HEK293T (cell line): Measurements from ENCODE around the gene EFHC2.
"Not testable (repeated sequence)": the region's sequence is repeated elsewhere in the genome, so short reads cannot be mapped to it uniquely, and the experiment has no call there.

ENCODE experiments used
- CTCF ChIA-PET: fragments of 350-600 bp; formaldehyde crosslinking; extraction: SDS; loops from one replicate; lab custom pipeline; 2021; ENCODE audit warnings: antibody characterized with exemption, inconsistent platforms; lab: Yijun Ruan, JAX
- POLR2A ChIA-PET: fragments of 350-600 bp; formaldehyde crosslinking; extraction: SDS; loops from one replicate; lab custom pipeline; 2020; ENCODE audit warnings: antibody characterized with exemption, inconsistent platforms; lab: Yijun Ruan, JAX
- DNase-seq: peaks from one replicate; pipeline ENCODE4 v3.0.0; 2012; ENCODE audit warnings: mixed read lengths; ENCODE audit errors: extremely low spot score
- ARNT ChIP-seq: fragments of 450-650 bp; IDR thresholded peaks from 2 replicates; pipeline ENCODE4 v1.6.1; 2017; ENCODE audit warnings: mild to moderate bottlenecking
- BHLHE40 ChIP-seq: fragments of 450-650 bp; IDR thresholded peaks from 2 replicates; pipeline ENCODE4 v1.6.1; 2016; ENCODE audit warnings: mild to moderate bottlenecking, moderate library complexity, borderline replicate concordance
- CTBP1 ChIP-seq: fragments of 450-650 bp; IDR thresholded peaks from 2 replicates; pipeline ENCODE4 v1.6.1; 2016; ENCODE audit warnings: borderline replicate concordance
- ELF4 ChIP-seq: fragments of 450-650 bp; IDR thresholded peaks from 2 replicates; pipeline ENCODE4 v1.6.1; 2017; ENCODE audit warnings: antibody characterized with exemption
- FOXA1 ChIP-seq: fragments of 450-650 bp; IDR thresholded peaks from 2 replicates; pipeline ENCODE4 v1.6.1; 2016; ENCODE audit warnings: mild to moderate bottlenecking
- FOXK2 ChIP-seq: fragments of 450-650 bp; IDR thresholded peaks from 2 replicates; pipeline ENCODE4 v1.6.1; 2016; ENCODE audit warnings: mild to moderate bottlenecking
- FOXM1 ChIP-seq: fragments of 450-650 bp; IDR thresholded peaks from 2 replicates; pipeline ENCODE4 v1.6.1; 2017; ENCODE audit warnings: mild to moderate bottlenecking, borderline replicate concordance
- HDGF ChIP-seq: fragments of 450-650 bp; IDR thresholded peaks from 2 replicates; pipeline ENCODE4 v1.6.1; 2017; ENCODE audit warnings: antibody characterized with exemption, borderline replicate concordance
- L3MBTL2 ChIP-seq: fragments of 450-650 bp; conservative IDR thresholded peaks from 2 replicates; pipeline ENCODE4 v1.6.1; 2016; ENCODE audit warnings: mild to moderate bottlenecking
- LEF1 ChIP-seq: fragments of 450-650 bp; IDR thresholded peaks from 2 replicates; pipeline ENCODE4 v1.6.1; 2017; ENCODE audit warnings: mild to moderate bottlenecking, borderline replicate concordance
- NFRKB ChIP-seq: fragments of 450-650 bp; IDR thresholded peaks from 2 replicates; pipeline ENCODE4 v1.6.1; 2016; ENCODE audit warnings: mild to moderate bottlenecking, moderate library complexity
- SP1 ChIP-seq: fragments of 450-650 bp; IDR thresholded peaks from 2 replicates; pipeline ENCODE4 v1.6.1; 2017
- SUZ12 ChIP-seq: fragments of 450-650 bp; IDR thresholded peaks from 2 replicates; pipeline ENCODE4 v1.6.1; 2016; ENCODE audit warnings: mild to moderate bottlenecking
- TARDBP ChIP-seq: fragments of 450-650 bp; IDR thresholded peaks from 2 replicates; pipeline ENCODE4 v1.6.1; 2016
- ZNF384 ChIP-seq: fragments of 450-650 bp; IDR thresholded peaks from 2 replicates; pipeline ENCODE4 v1.6.1; 2016
- TF ChIP-seq, protein P1 (sequence below): fragments of 450-650 bp; IDR thresholded peaks from 2 replicates; pipeline ENCODE4 v1.6.1; 2016

Gene EFHC2

GRCh38 chrX:44218465-44218864, 125.0 kb downstream of the EFHC2 start:
- ChIA-PET CTCF (no interaction called here), POLR2A (no interaction called here)
- TF ChIP-seq FOXK2 (no peak), TARDBP (no peak), ZNF384 (no peak), L3MBTL2 (no peak), LEF1 (no peak)
- TF ChIP-seq, protein P1, sequence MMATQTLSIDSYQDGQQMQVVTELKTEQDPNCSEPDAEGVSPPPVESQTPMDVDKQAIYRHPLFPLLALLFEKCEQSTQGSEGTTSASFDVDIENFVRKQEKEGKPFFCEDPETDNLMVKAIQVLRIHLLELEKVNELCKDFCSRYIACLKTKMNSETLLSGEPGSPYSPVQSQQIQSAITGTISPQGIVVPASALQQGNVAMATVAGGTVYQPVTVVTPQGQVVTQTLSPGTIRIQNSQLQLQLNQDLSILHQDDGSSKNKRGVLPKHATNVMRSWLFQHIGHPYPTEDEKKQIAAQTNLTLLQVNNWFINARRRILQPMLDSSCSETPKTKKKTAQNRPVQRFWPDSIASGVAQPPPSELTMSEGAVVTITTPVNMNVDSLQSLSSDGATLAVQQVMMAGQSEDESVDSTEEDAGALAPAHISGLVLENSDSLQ, result no peak
- DNase-seq, result no peak

DNA sequence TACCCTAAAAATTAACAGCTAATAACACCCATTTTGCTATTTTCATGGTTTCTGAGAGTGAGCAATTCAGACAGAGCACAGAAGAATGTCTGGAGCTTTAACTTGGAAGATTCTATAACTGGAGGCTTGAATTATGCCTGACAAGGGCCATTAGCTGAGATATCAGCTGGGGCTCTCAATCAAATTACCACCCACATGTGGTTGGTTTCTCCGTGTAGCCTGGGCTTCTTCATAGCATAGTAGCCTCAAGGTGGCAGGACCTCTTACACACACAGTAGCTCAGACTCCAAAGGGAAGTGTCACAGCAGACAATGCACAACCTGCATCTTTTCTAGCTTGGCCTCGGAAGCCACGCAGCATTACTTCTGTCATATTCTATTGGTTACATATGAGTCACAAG, 127.3 kb downstream of the EFHC2 start:
- CTCF ChIA-PET, result no interaction called here
- POLR2A ChIA-PET, result no interaction called here
- DNase-seq, result no peak
- TF ChIP-seq ARNT (no peak), BHLHE40 (no peak), SP1 (no peak)

GRCh38 chrX:44203791-44204190, 139.7 kb downstream of the EFHC2 start:
- TF ChIP-seq, protein P1, result no peak
- TF ChIP-seq FOXK2 (no peak), ELF4 (no peak), BHLHE40 (no peak), CTBP1 (no peak), LEF1 (no peak), SP1 (no peak), ARNT (no peak), L3MBTL2 (no peak), HDGF (no peak), FOXM1 (no peak), SUZ12 (no peak)
- CTCF ChIA-PET, result no interaction called here
- DNase-seq, result no peak
- POLR2A ChIA-PET, result no interaction called here

- POLR2A ChIA-PET, result no interaction called here
- CTCF ChIA-PET, result no interaction called here
- TF ChIP-seq FOXA1, result no peak
- TF ChIP-seq FOXM1, result no peak
- TF ChIP-seq FOXK2, result no peak
- TF ChIP-seq ZNF384, result no peak
- no peak for DNase-seq
Measured at GRCh38 chrX:44202596-44202995, 140.9 kb downstream of the EFHC2 start.

DNA sequence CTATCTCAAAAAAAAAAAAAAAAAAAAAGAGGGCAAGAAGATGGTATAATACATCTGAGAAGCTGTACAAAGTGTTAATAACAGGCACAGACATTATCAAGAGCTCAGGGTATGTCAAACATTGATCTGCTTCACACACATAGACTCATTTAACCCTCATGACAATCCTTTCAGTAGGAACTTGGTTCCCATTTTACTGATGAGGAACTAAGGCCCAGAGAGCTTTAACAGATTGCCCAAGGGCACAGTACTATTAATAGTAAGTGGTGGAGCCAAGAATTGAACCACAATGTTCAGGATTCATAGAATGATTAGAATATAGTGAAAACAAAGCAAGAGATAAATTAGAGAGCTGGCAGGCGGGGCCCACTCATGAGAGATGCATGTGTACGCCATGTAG, 154.4 kb downstream of the EFHC2 start:
- DNase-seq, result no peak
- TF ChIP-seq BHLHE40 (no peak), ARNT (no peak), HDGF (no peak), CTBP1 (no peak), FOXM1 (no peak)
- POLR2A ChIA-PET, result no interaction called here
- CTCF ChIA-PET, result interaction anchor here (0.5 kb wide), 1 partner anchor 231 kb away, joined by 3 read pairs; no protein-coding TSS in a partner anchor

GRCh38 chrX:44187915-44188314, 155.6 kb downstream of the EFHC2 start:
- DNase-seq, CTCF ChIA-PET, POLR2A ChIA-PET: not testable (repeated sequence)

GRCh38 chrX:44183329-44183728, 160.1 kb downstream of the EFHC2 start:
- no peak for DNase-seq
- CTCF ChIA-PET, result no interaction called here
- no peak for TF ChIP-seq HDGF
- no peak for TF ChIP-seq SP1
- no peak for TF ChIP-seq BHLHE40
- TF ChIP-seq NFRKB, result no peak
- no peak for TF ChIP-seq LEF1
- POLR2A ChIA-PET, result no interaction called here

GRCh38 chrX:44178274-44179053, 165.0 kb downstream of the EFHC2 start:
- DNase-seq, result no peak
- ChIA-PET CTCF (no interaction called here), POLR2A (no interaction called here)
- TF ChIP-seq SUZ12, result no peak
- TF ChIP-seq NFRKB, result no peak
- TF ChIP-seq ZNF384, result no peak
- TF ChIP-seq L3MBTL2, result no peak
- no peak for TF ChIP-seq HDGF
- TF ChIP-seq FOXM1, result no peak
- TF ChIP-seq FOXK2, result no peak
- TF ChIP-seq ELF4, result no peak
- no peak for TF ChIP-seq TARDBP
- TF ChIP-seq ARNT, result no peak
- TF ChIP-seq LEF1, result no peak
- no peak for TF ChIP-seq BHLHE40
- TF ChIP-seq, protein P1, result no peak
